ENCODE measurements around the gene PIM3. TPM values are rescaled to one million over a fixed set of nuclear protein-coding genes. Genes with fewer than 3 reads are reported as not detected.

The PIM3 gene
- total RNA-seq, 4 donors from 2014 or later: 43.8 to 75.7 (median 52.1) TPM

- Histone ChIP-seq H3K27me3 (no peaks in the 10 kb centered on the region), H3K4me3 (no peak overlapping the region), H3K27ac (no peak overlapping the region), H3K9me3 (no peaks in the 10 kb centered on the region), H3K36me3 (peaks cover 0 to 59% (median 10%) of the 10 kb centered on the region in 3 donors), H3K4me1 (peaks cover 6 to 24% (median 16%) of the 10 kb centered on the region in 3 donors)
- WGBS, 2 donors: 89 to 94% methylated on average over 6 to 7 of the region's 12 CpGs
- intact Hi-C loops (cut with DNase I): no loop called here
- TF ChIP-seq POLR2A (IDR thresholded peaks at IDR 0.05) (no peak), CTCF (IDR thresholded peaks at IDR 0.05) (no peak)
- DNase-seq: no peak
Measured at GRCh38 chr22:49914256-49914655, 46.3 kb upstream of the PIM3 start.

- H3K4me1 ChIP-seq: peaks cover 11 to 31% (median 19%) of the 10 kb centered on the region in 3 donors
- no peaks in the 10 kb centered on the region for H3K9me3 ChIP-seq
- no peak for DNase-seq
- no peak overlapping the region for H3K27ac ChIP-seq
- TF ChIP-seq POLR2A (IDR thresholded peaks at IDR 0.05) (no peak), CTCF (IDR thresholded peaks at IDR 0.05) (no peak)
- peaks cover 0 to 53% (median 10%) of the 10 kb centered on the region in 3 donors for H3K36me3 ChIP-seq
- WGBS, 2 donors: 88% methylated on average over 8 to 12 of the region's 12 CpGs
- no peaks in the 10 kb centered on the region for H3K27me3 ChIP-seq
- no peak overlapping the region for H3K4me3 ChIP-seq
- intact Hi-C loops (cut with DNase I): no loop called here
Measured at GRCh38 chr22:49915610-49916009, 45.0 kb upstream of the PIM3 start.

- Histone ChIP-seq H3K36me3 (peaks cover 0 to 53% (median 10%) of the 10 kb centered on the region in 3 donors), H3K4me1 (peaks cover 11 to 31% (median 19%) of the 10 kb centered on the region in 3 donors), H3K27me3 (no peaks in the 10 kb centered on the region), H3K9me3 (no peaks in the 10 kb centered on the region), H3K27ac (no peak overlapping the region), H3K4me3 (peak overlapping the region in 2 of 4 donors; percentile 86 to 93)
- WGBS, 2 donors: 64 to 88% methylated on average over 3 to 7 of the region's 11 CpGs
- TF ChIP-seq POLR2A (IDR thresholded peaks at IDR 0.05): no peak
- TF ChIP-seq CTCF (IDR thresholded peaks at IDR 0.05): no peak
- DNase-seq: no peak
- intact Hi-C loops (cut with DNase I): no loop called here
Measured at GRCh38 chr22:49916831-49917230, 43.7 kb upstream of the PIM3 start.

GRCh38 chr22:49917974-49918910, 42.3 kb upstream of the PIM3 start, which contains the start of the genes ALG12 and CRELD2:
TSS of gene ALG12 (minus strand) at chr22:49918438. CDS start at chr22:49913765, 4,673 bp downstream.
TSS of gene CRELD2 (plus strand) at chr22:49918634. CDS start at chr22:49918770, 136 bp downstream.
- TF ChIP-seq CTCF (IDR thresholded peaks at IDR 0.05) (peak in 2 of 6 experiments; percentile 3 to 35), POLR2A (IDR thresholded peaks at IDR 0.05) (peak in 3 of 4 donors; percentile 20 to 73 (median 60))
- peak within 1 kb of the TSS; percentile 91 to 96 (median 96) for H3K27ac ChIP-seq
- H3K4me1 ChIP-seq: peaks cover 11 to 35% (median 19%) of the 10 kb centered on the region in 3 donors
- H3K9me3 ChIP-seq: no peaks in the 10 kb centered on the region
- peak within 1 kb of the TSS; percentile 81 to 93 (median 84) for H3K4me3 ChIP-seq
- intact Hi-C loops (cut with DNase I): no loop called here
- 0% methylated on average over 5 of the region's 103 CpGs; no CpG with 5 or more reads in 1 of the 2 donors for WGBS, 2 donors
- H3K27me3 ChIP-seq: no peaks in the 10 kb centered on the region
- DNase-seq: peak; percentile 92
- peaks cover 0 to 45% (median 4%) of the 10 kb centered on the region in 3 donors for H3K36me3 ChIP-seq
